HCT116 (cell line): Measurements from ENCODE around the gene GDNF. TPM values are rescaled to one million over a fixed set of nuclear protein-coding genes. Genes with fewer than 3 reads are reported as not detected.

Source experiments
- ATAC-seq: fragments of 200-7000 bp; cut with Tn5 transposase; 2 replicates; pipeline ENCODE4 v1.9.1; 2020; ENCODE audit warnings: mild to moderate bottlenecking, moderate library complexity
- BruUV-seq: library from RNA; stranded (reverse); fragments of 400-500 nt; replicated peaks from 2 replicates; lab custom pipeline; 2021; lab: Mats Ljungman, UMichigan
- CTCF ChIA-PET: fragments of 300-600 bp; sonication (Branson Sonifier 250); formaldehyde crosslinking; loops from one replicate; lab custom pipeline; 2021; ENCODE audit warnings: antibody characterized with exemption; lab: Charles Lee
- POLR2A ChIA-PET: fragments of 300-600, 350-600 bp; sonication (Branson Sonifier 250); formaldehyde crosslinking; loops from one replicate; lab custom pipeline; 2021; ENCODE audit warnings: antibody characterized with exemption; lab: Charles Lee
- RAD21 ChIA-PET, 2 experiments: fragments of 300-600 bp; sonication (Branson Sonifier 250); formaldehyde crosslinking; loops; one replicate each; lab custom pipeline; 2023; ENCODE audit warnings: low total read pairs in 2 of 2; ENCODE audit not compliant: uncharacterized antibody in 2 of 2, unreplicated experiment in 2 of 2, low non-redundant PET in 1 of 2; lab: Charles Lee
- DNase-seq: peaks from one replicate; pipeline ENCODE4 v3.0.0-alpha.2; 2010; ENCODE audit warnings: low read depth, low spot score
- H2AFZ ChIP-seq: fragments of 200-600 bp; shearing (Covaris generic), sonication (generic); 2 replicates; pipeline ENCODE4 v1.6.1; 2017; ENCODE audit warnings: low read depth, mixed run types, mixed read lengths, antibody characterized with exemption, low read length; ENCODE audit not compliant: poor library complexity, severe bottlenecking
- H3K27ac ChIP-seq: 2 replicates; pipeline ENCODE4 v1.5.1; 2012; ENCODE audit warnings: low read depth, low read length
- H3K27me3 ChIP-seq: fragments of 200-600 bp; sonication (generic); 2 replicates; pipeline ENCODE4 v1.6.1; 2016; ENCODE audit warnings: mixed run types, low read length, mixed read lengths; ENCODE audit not compliant: insufficient read depth
- H3K36me3 ChIP-seq, 2 experiments: fragments of 200-500 bp in 1 of 2; fragments of 200-600 bp in 1 of 2; sonication (Bioruptor generic) in 1 of 2; sonication (generic) in 1 of 2; 2 replicates each; pipeline versions ENCODE4 v1.5.1 to v1.6.1; 2014 to 2016; ENCODE audit warnings: low read length in 2 of 2, inconsistent platforms in 1 of 2, mixed read lengths in 1 of 2, mixed run types in 1 of 2; ENCODE audit not compliant: insufficient read depth in 2 of 2, control insufficient read depth in 1 of 2
- H3K4me1 ChIP-seq, 2 experiments: fragments of 200-600 bp in 1 of 2; sonication (generic) in 1 of 2; 2 replicates each; pipeline versions ENCODE4 v1.5.1 to v1.6.1; 2012 to 2017; ENCODE audit warnings: low read length in 2 of 2, inconsistent platforms in 1 of 2, mild to moderate bottlenecking in 1 of 2, mixed read lengths in 1 of 2, mixed run types in 1 of 2, moderate library complexity in 1 of 2; ENCODE audit not compliant: insufficient read depth in 2 of 2, control insufficient read depth in 1 of 2
- H3K4me2 ChIP-seq: fragments of 200-600 bp; sonication (generic); 2 replicates; pipeline ENCODE4 v1.6.1; 2017; ENCODE audit warnings: mixed run types, low read length, mixed read lengths
- H3K4me3 ChIP-seq, 2 experiments: fragments of 200-600 bp in 1 of 2; sonication (generic) in 1 of 2; replicated peaks in 1 of 2; 2 replicates each; pipeline ENCODE4 v1.5.1; 2011 to 2016; ENCODE audit warnings: low read length in 2 of 2, control low read depth in 1 of 2, low read depth in 1 of 2, mild to moderate bottlenecking in 1 of 2, mixed read lengths in 1 of 2, mixed run types in 1 of 2
- H3K79me2 ChIP-seq: fragments of 200-600 bp; sonication (generic); 2 replicates; pipeline ENCODE4 v1.6.1; 2017; ENCODE audit warnings: mild to moderate bottlenecking, mixed run types, low read length, moderate library complexity, mixed read lengths; ENCODE audit not compliant: insufficient read depth
- H3K9ac ChIP-seq: fragments of 200-600 bp; sonication (generic); 2 replicates; pipeline ENCODE4 v1.6.1; 2016; ENCODE audit warnings: low read length, mixed read lengths
- H3K9me2 ChIP-seq: fragments of 200-600 bp; sonication (generic), shearing (Covaris generic); 2 replicates; pipeline ENCODE4 v1.6.1; 2017; ENCODE audit warnings: mixed run types, mild to moderate bottlenecking, moderate library complexity; ENCODE audit not compliant: insufficient read depth
- H3K9me3 ChIP-seq, 2 experiments: fragments of 200-500 bp in 1 of 2; fragments of 200-600 bp in 1 of 2; sonication (Bioruptor generic) in 1 of 2; sonication (generic) in 1 of 2; 2 replicates each; pipeline ENCODE4 v1.6.1; 2014 to 2017; ENCODE audit warnings: low read length in 2 of 2, mixed read lengths in 2 of 2, inconsistent platforms in 1 of 2, low read depth in 1 of 2, mild to moderate bottlenecking in 1 of 2, mixed run types in 1 of 2, moderate library complexity in 1 of 2; ENCODE audit not compliant: control insufficient read depth in 1 of 2, insufficient read depth in 1 of 2
- H4K20me1 ChIP-seq: fragments of 200-600 bp; sonication (generic), shearing (Covaris generic); 2 replicates; pipeline ENCODE4 v1.6.1; 2017; ENCODE audit warnings: mixed run types, mild to moderate bottlenecking, moderate library complexity; ENCODE audit not compliant: insufficient read depth
- CBX3 ChIP-seq: IDR thresholded peaks from 2 replicates; pipeline ENCODE4 v1.6.1; 2012; ENCODE audit warnings: low read depth
- CEBPB ChIP-seq: IDR thresholded peaks from 2 replicates; pipeline ENCODE4 v1.6.1; 2012; ENCODE audit warnings: low read depth
- EGR1 ChIP-seq: IDR thresholded peaks from 2 replicates; pipeline ENCODE4 v1.6.1; 2012; ENCODE audit warnings: low read depth
- ELF1 ChIP-seq: IDR thresholded peaks from 2 replicates; pipeline ENCODE4 v1.6.1; 2012; ENCODE audit warnings: low read depth, borderline replicate concordance
- EZH2 ChIP-seq: fragments of 200-600 bp; sonication (generic); IDR thresholded peaks from 2 replicates; pipeline ENCODE4 v1.6.1; 2017; ENCODE audit warnings: antibody characterized with exemption, mixed run types
- FOSL1 ChIP-seq: IDR thresholded peaks from 2 replicates; pipeline ENCODE4 v1.6.1; 2012; ENCODE audit warnings: low read depth
- POLR2A ChIP-seq: IDR thresholded peaks from 2 replicates; pipeline ENCODE4 v1.7.0; 2011; ENCODE audit warnings: borderline replicate concordance; ENCODE audit not compliant: insufficient read depth, insufficient read length; ENCODE audit errors: extremely low read depth
- SP1 ChIP-seq: IDR thresholded peaks from 2 replicates; pipeline ENCODE4 v1.6.1; 2012; ENCODE audit warnings: low read depth
- TCF7L2 ChIP-seq: IDR thresholded peaks from 2 replicates; pipeline ENCODE4 v1.7.0; 2011; ENCODE audit warnings: borderline replicate concordance, inconsistent platforms; ENCODE audit not compliant: insufficient read depth, insufficient read length; ENCODE audit errors: extremely low read depth
- YY1 ChIP-seq: IDR thresholded peaks from 2 replicates; pipeline ENCODE4 v1.6.1; 2011; ENCODE audit warnings: low read length, low read depth, moderate library complexity, mild to moderate bottlenecking; ENCODE audit not compliant: insufficient replicate concordance; ENCODE audit errors: extremely low read depth
- intact Hi-C: fragments of 100-400 bp; cut with micrococcal nuclease; formaldehyde crosslinking; loops from 2 replicates; pipeline ENCODE4 v1.10.0; 2022
- total RNA-seq: library from RNA; stranded (reverse); gene quantifications from one replicate; pipeline ENCODE4 v1.2.1, GENCODE V29; 2021; ENCODE audit not compliant: unreplicated experiment
- TF ChIP-seq, protein P1 (sequence below): IDR thresholded peaks from 2 replicates; pipeline ENCODE4 v1.6.1; 2012
- TF ChIP-seq, protein P2 (sequence below): IDR thresholded peaks from 2 replicates; pipeline ENCODE4 v1.6.1; 2012; ENCODE audit warnings: low read depth
- TF ChIP-seq, protein P3 (sequence below): IDR thresholded peaks from 2 replicates; pipeline ENCODE4 v1.6.1; 2012

Gene GDNF
- total RNA-seq, 1 experiment from 2014 or later = not detected

DNA sequence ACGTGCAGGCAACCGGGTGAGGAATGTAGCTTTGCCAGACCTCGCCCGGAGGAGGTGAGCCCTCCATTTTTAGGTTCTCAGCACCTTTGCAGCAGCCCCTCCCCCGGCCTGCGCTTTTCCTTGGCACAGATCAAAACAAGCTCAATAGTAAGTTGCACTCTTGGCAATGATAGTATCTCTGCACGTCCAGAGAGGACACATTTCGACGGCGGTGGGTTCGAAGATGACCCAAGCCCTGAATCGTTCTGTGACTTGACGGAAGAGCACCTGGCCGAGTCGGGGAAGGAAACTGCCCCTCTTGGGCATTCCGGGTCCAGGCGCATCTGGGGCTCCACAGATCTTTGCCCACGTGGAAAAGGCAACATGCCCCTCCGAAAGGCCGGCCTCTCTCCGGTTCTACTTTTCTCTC lies 904 bp downstream of the GDNF start:
- no peak for TF ChIP-seq YY1
- TF ChIP-seq, protein P1, sequence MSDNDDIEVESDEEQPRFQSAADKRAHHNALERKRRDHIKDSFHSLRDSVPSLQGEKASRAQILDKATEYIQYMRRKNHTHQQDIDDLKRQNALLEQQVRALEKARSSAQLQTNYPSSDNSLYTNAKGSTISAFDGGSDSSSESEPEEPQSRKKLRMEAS = no peak
- no peak for TF ChIP-seq POLR2A
- no peak for TF ChIP-seq ELF1
- no peak for TF ChIP-seq SP1
- TF ChIP-seq, protein P2, sequence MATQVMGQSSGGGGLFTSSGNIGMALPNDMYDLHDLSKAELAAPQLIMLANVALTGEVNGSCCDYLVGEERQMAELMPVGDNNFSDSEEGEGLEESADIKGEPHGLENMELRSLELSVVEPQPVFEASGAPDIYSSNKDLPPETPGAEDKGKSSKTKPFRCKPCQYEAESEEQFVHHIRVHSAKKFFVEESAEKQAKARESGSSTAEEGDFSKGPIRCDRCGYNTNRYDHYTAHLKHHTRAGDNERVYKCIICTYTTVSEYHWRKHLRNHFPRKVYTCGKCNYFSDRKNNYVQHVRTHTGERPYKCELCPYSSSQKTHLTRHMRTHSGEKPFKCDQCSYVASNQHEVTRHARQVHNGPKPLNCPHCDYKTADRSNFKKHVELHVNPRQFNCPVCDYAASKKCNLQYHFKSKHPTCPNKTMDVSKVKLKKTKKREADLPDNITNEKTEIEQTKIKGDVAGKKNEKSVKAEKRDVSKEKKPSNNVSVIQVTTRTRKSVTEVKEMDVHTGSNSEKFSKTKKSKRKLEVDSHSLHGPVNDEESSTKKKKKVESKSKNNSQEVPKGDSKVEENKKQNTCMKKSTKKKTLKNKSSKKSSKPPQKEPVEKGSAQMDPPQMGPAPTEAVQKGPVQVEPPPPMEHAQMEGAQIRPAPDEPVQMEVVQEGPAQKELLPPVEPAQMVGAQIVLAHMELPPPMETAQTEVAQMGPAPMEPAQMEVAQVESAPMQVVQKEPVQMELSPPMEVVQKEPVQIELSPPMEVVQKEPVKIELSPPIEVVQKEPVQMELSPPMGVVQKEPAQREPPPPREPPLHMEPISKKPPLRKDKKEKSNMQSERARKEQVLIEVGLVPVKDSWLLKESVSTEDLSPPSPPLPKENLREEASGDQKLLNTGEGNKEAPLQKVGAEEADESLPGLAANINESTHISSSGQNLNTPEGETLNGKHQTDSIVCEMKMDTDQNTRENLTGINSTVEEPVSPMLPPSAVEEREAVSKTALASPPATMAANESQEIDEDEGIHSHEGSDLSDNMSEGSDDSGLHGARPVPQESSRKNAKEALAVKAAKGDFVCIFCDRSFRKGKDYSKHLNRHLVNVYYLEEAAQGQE = no peak
- TF ChIP-seq, protein P3, sequence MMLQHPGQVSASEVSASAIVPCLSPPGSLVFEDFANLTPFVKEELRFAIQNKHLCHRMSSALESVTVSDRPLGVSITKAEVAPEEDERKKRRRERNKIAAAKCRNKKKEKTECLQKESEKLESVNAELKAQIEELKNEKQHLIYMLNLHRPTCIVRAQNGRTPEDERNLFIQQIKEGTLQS = no peak
- TF ChIP-seq CBX3 = no peak
- TF ChIP-seq FOSL1 = no peak
- no peak for TF ChIP-seq EGR1
- TF ChIP-seq EZH2 = no peak
- TF ChIP-seq TCF7L2 = no peak
- TF ChIP-seq CEBPB = no peak
- no peaks in the 10 kb centered on the region for H3K9me2 ChIP-seq
- H3K36me3 ChIP-seq = no peaks in the 10 kb centered on the region
- no peak overlapping the region for H3K9ac ChIP-seq
- H3K9me3 ChIP-seq = no peaks in the 10 kb centered on the region
- RAD21 ChIA-PET = no interaction called here
- H3K79me2 ChIP-seq = no peaks in the 10 kb centered on the region
- intact Hi-C loops = loop anchor here (5.0 kb wide), 1 partner anchor 427 kb away; no protein-coding TSS in a partner anchor
- H3K4me2 ChIP-seq = no peak overlapping the region
- no peak overlapping the region for H3K4me3 ChIP-seq
- POLR2A ChIA-PET = no interaction called here
- no peak overlapping the region for H2AFZ ChIP-seq
- CTCF ChIA-PET = no interaction called here
- no peak overlapping the region for H3K27ac ChIP-seq
- DNase-seq (no peak), ATAC-seq (no peak)
- peaks cover 2 to 6% of the 10 kb centered on the region in 2 experiments; a peak in 2 of 4 replicates for H3K4me1 ChIP-seq
- H3K27me3 ChIP-seq = no peaks in the 10 kb centered on the region
- no peaks in the 10 kb centered on the region for H4K20me1 ChIP-seq
- BruUV-seq = no TSS peak
